ENCODE measurements around the gene ANKS1A.

ANKS1A gene

GRCh38 chr6:35093118-35093445, 204.0 kb downstream of the ANKS1A start:
- H3K79me2 ChIP-seq (ENCODE audit: insufficient read depth, low read length) = no peaks in the 10 kb centered on the region
- H3K4me1 ChIP-seq (ENCODE audit: insufficient read depth, low read length, poor library complexity, severe bottlenecking) = peaks cover 31% of the 10 kb centered on the region
- no peak overlapping the region for H2AFZ ChIP-seq (ENCODE audit: low read length)
- no peaks in the 10 kb centered on the region for H3K9me2 ChIP-seq (replicated peaks; ENCODE audit: low read depth, low read length)
- no peak overlapping the region for H3K9ac ChIP-seq (ENCODE audit: low read depth, low read length, poor library complexity, severe bottlenecking)
- H3K36me3 ChIP-seq (ENCODE audit: insufficient read depth, low read length) = no peaks in the 10 kb centered on the region
- H3K9me3 ChIP-seq (ENCODE audit: insufficient read depth, low read depth, low read length) = no peaks in the 10 kb centered on the region
- no peak for TF ChIP-seq EZH2phosphoT487 (IDR thresholded peaks at IDR 0.05; ENCODE audit: borderline replicate concordance)
- TF ChIP-seq CTCF (conservative IDR thresholded peaks at IDR 0.05; ENCODE audit: low read length) = no peak
- H3K4me2 ChIP-seq (ENCODE audit: low read depth, low read length, poor library complexity, severe bottlenecking) = no peak overlapping the region
- no peaks in the 10 kb centered on the region for H4K20me1 ChIP-seq (ENCODE audit: insufficient read depth, low read length, poor library complexity, severe bottlenecking)
- no peak overlapping the region for H3K4me3 ChIP-seq (ENCODE audit: low read length, poor library complexity, severe bottlenecking)
- H3K27me3 ChIP-seq (ENCODE audit: insufficient read depth, low read length, poor library complexity, severe bottlenecking) = no peaks in the 10 kb centered on the region
- H3F3A ChIP-seq (ENCODE audit: low read depth) = peaks cover 6% of the 10 kb centered on the region

- no peaks in the 10 kb centered on the region for H3K9me3 ChIP-seq (ENCODE audit: insufficient read depth, low read depth, low read length)
- no peaks in the 10 kb centered on the region for H3K36me3 ChIP-seq (ENCODE audit: insufficient read depth, low read length)
- H3K79me2 ChIP-seq (ENCODE audit: insufficient read depth, low read length) = no peaks in the 10 kb centered on the region
- H3F3A ChIP-seq (ENCODE audit: low read depth) = peaks cover 6% of the 10 kb centered on the region
- H2AFZ ChIP-seq (ENCODE audit: low read length) = no peak overlapping the region
- H3K27me3 ChIP-seq (ENCODE audit: insufficient read depth, low read length, poor library complexity, severe bottlenecking) = no peaks in the 10 kb centered on the region
- H4K20me1 ChIP-seq (ENCODE audit: insufficient read depth, low read length, poor library complexity, severe bottlenecking) = no peaks in the 10 kb centered on the region
- no peak overlapping the region for H3K4me2 ChIP-seq (ENCODE audit: low read depth, low read length, poor library complexity, severe bottlenecking)
- H3K4me3 ChIP-seq (ENCODE audit: low read length, poor library complexity, severe bottlenecking) = no peak overlapping the region
- no peak for TF ChIP-seq CTCF (conservative IDR thresholded peaks at IDR 0.05; ENCODE audit: low read length)
- no peak for TF ChIP-seq EZH2phosphoT487 (IDR thresholded peaks at IDR 0.05; ENCODE audit: borderline replicate concordance)
- H3K4me1 ChIP-seq (ENCODE audit: insufficient read depth, low read length, poor library complexity, severe bottlenecking) = peaks cover 24% of the 10 kb centered on the region
- H3K9me2 ChIP-seq (replicated peaks; ENCODE audit: low read depth, low read length) = no peaks in the 10 kb centered on the region
- H3K9ac ChIP-seq (ENCODE audit: low read depth, low read length, poor library complexity, severe bottlenecking) = no peak overlapping the region
These were observed 204.7 kb downstream of the ANKS1A start for GRCh38 chr6:35093783-35094182.

GRCh38 chr6:35094183-35094582, 205.1 kb downstream of the ANKS1A start:
- Histone ChIP-seq H3K9me2 (replicated peaks; ENCODE audit: low read depth, low read length) (no peaks in the 10 kb centered on the region), H3K27me3 (ENCODE audit: insufficient read depth, low read length, poor library complexity, severe bottlenecking) (no peaks in the 10 kb centered on the region), H3F3A (ENCODE audit: low read depth) (peaks cover 6% of the 10 kb centered on the region), H3K9ac (ENCODE audit: low read depth, low read length, poor library complexity, severe bottlenecking) (no peak overlapping the region), H3K79me2 (ENCODE audit: insufficient read depth, low read length) (no peaks in the 10 kb centered on the region), H2AFZ (ENCODE audit: low read length) (no peak overlapping the region), H3K9me3 (ENCODE audit: insufficient read depth, low read depth, low read length) (no peaks in the 10 kb centered on the region), H3K4me1 (ENCODE audit: insufficient read depth, low read length, poor library complexity, severe bottlenecking) (peaks cover 20% of the 10 kb centered on the region), H4K20me1 (ENCODE audit: insufficient read depth, low read length, poor library complexity, severe bottlenecking) (no peaks in the 10 kb centered on the region), H3K4me2 (ENCODE audit: low read depth, low read length, poor library complexity, severe bottlenecking) (no peak overlapping the region), H3K4me3 (ENCODE audit: low read length, poor library complexity, severe bottlenecking) (no peak overlapping the region), H3K36me3 (ENCODE audit: insufficient read depth, low read length) (no peaks in the 10 kb centered on the region)
- TF ChIP-seq EZH2phosphoT487 (IDR thresholded peaks at IDR 0.05; ENCODE audit: borderline replicate concordance) (no peak), CTCF (conservative IDR thresholded peaks at IDR 0.05; ENCODE audit: low read length) (no peak)

Measured in Loucy (cell line).